H1 (cell line): ENCODE measurements around the gene DDX31. TPM values are rescaled to one million over a fixed set of nuclear protein-coding genes. Genes with fewer than 3 reads are reported as not detected.

Experiments used
- CTCF ChIA-PET: fragments of 300-600 bp; sonication (Branson Sonifier 250); formaldehyde crosslinking; loops from one replicate; lab custom pipeline; 2021; ENCODE audit not compliant: partially characterized antibody; lab: Charles Lee
- POLR2A ChIA-PET: fragments of 300-600 bp; sonication (Branson Sonifier 250); formaldehyde crosslinking; loops from one replicate; lab custom pipeline; 2021; ENCODE audit warnings: inconsistent platforms; ENCODE audit not compliant: partially characterized antibody; lab: Charles Lee
- DNase-seq, 2 experiments: peaks; one replicate each; pipeline versions ENCODE4 v3.0.0 to v3.0.0-alpha.2; 2010 to 2022; ENCODE audit warnings: low spot score in 2 of 2, low read depth in 1 of 2, mixed read lengths in 1 of 2
- FAIRE-seq: peaks from 2 replicates; lab custom pipeline; 2011; peaks lifted over from hg19 to GRCh38; lab: Jason Lieb, UNC
- H2AFZ ChIP-seq: 2 replicates; pipeline ENCODE4 v1.8.1; 2012; ENCODE audit warnings: low read length, inconsistent platforms
- H2AK5ac ChIP-seq: 2 replicates; pipeline ENCODE4 v1.6.1; 2013; ENCODE audit warnings: low read depth, low read length
- H2BK120ac ChIP-seq: replicated peaks from 2 replicates; pipeline ENCODE3; 2013; ENCODE audit warnings: low read depth, low read length, inconsistent platforms
- H2BK12ac ChIP-seq: 2 replicates; pipeline ENCODE4 v1.6.1; 2013; ENCODE audit warnings: low read depth, low read length
- H2BK15ac ChIP-seq: 2 replicates; pipeline ENCODE4 v1.6.1; 2013; ENCODE audit warnings: low read length
- H2BK20ac ChIP-seq: 2 replicates; pipeline ENCODE4 v1.6.1; 2013; ENCODE audit warnings: low read length
- H2BK5ac ChIP-seq: 2 replicates; pipeline ENCODE4 v1.6.1; 2013; ENCODE audit warnings: low read depth, low read length
- H3K14ac ChIP-seq: 2 replicates; pipeline ENCODE4 v1.6.1; 2013; ENCODE audit warnings: inconsistent platforms; ENCODE audit not compliant: insufficient read length
- H3K18ac ChIP-seq: 2 replicates; pipeline ENCODE4 v1.6.1; 2013; ENCODE audit warnings: low read length; ENCODE audit errors: extremely low read depth
- H3K23ac ChIP-seq: 2 replicates; pipeline ENCODE4 v1.6.1; 2013; ENCODE audit warnings: inconsistent platforms; ENCODE audit not compliant: insufficient read length
- H3K23me2 ChIP-seq: 2 replicates; pipeline ENCODE4 v1.6.1; 2013; ENCODE audit warnings: low read depth, low read length
- H3K27ac ChIP-seq: 2 replicates; pipeline ENCODE4 v1.6.1; 2011; ENCODE audit warnings: low read depth, low read length, inconsistent platforms
- H3K27me3 ChIP-seq, 4 experiments: replicated peaks in 1 of 4; 1 replicate in 1 of 4; 2 replicates in 3 of 4; pipeline versions ENCODE4 v1.6.1 to v1.8.1; 2011 to 2013; ENCODE audit warnings: low read length in 3 of 4, mild to moderate bottlenecking in 3 of 4, inconsistent platforms in 2 of 4, mixed read lengths in 2 of 4, moderate library complexity in 1 of 4; ENCODE audit not compliant: control insufficient read depth in 3 of 4, insufficient read depth in 3 of 4; ENCODE audit errors: extremely low read depth in 1 of 4
- H3K36me3 ChIP-seq, 4 experiments: 2 replicates each; pipeline versions ENCODE4 v1.6.1 to v1.8.1; 2011 to 2013; ENCODE audit warnings: mild to moderate bottlenecking in 4 of 4, low read length in 3 of 4, moderate library complexity in 2 of 4, control low read depth in 1 of 4, inconsistent platforms in 1 of 4; ENCODE audit not compliant: insufficient read depth in 4 of 4, control insufficient read depth in 2 of 4
- H3K4ac ChIP-seq: replicated peaks from 2 replicates; pipeline ENCODE3; 2013; ENCODE audit warnings: low read length, low read depth, mixed read lengths, inconsistent platforms; ENCODE audit not compliant: insufficient read length
- H3K4me1 ChIP-seq, 4 experiments: replicated peaks in 1 of 4; 1 replicate in 1 of 4; 2 replicates in 3 of 4; pipeline versions ENCODE4 v1.6.1 to v1.8.1; 2011 to 2013; ENCODE audit warnings: low read length in 3 of 4, inconsistent platforms in 2 of 4, mixed read lengths in 1 of 4; ENCODE audit not compliant: insufficient read depth in 4 of 4, control insufficient read depth in 3 of 4
- H3K4me2 ChIP-seq, 2 experiments: 2 replicates each; pipeline versions ENCODE4 v1.6.1 to v1.8.1; 2011 to 2013; ENCODE audit warnings: low read depth in 2 of 2, low read length in 2 of 2, control low read depth in 1 of 2, inconsistent platforms in 1 of 2, mild to moderate bottlenecking in 1 of 2; ENCODE audit not compliant: insufficient read depth in 1 of 2
- H3K4me3 ChIP-seq, 4 experiments: fragments of 200-600, 300-600 bp in 1 of 4; sonication (generic), shearing (Covaris generic), sonication (Bioruptor Twin) in 1 of 4; 2 replicates each; pipeline versions ENCODE4 v1.5.1 to v1.8.1; 2011 to 2016; ENCODE audit warnings: low read length in 4 of 4, low read depth in 3 of 4, control low read depth in 2 of 4, inconsistent platforms in 2 of 4, mild to moderate bottlenecking in 2 of 4, mixed read lengths in 1 of 4, moderate library complexity in 1 of 4; ENCODE audit not compliant: insufficient read depth in 2 of 4; ENCODE audit errors: extremely low read depth in 1 of 4
- H3K56ac ChIP-seq: replicated peaks from 2 replicates; pipeline ENCODE3; 2013; ENCODE audit warnings: low read depth, mild to moderate bottlenecking, mixed read lengths, low read length, inconsistent platforms; ENCODE audit not compliant: insufficient read length
- H3K79me1 ChIP-seq: 2 replicates; pipeline ENCODE4 v1.6.1; 2013; ENCODE audit warnings: low read depth, low read length, control low read depth
- H3K79me2 ChIP-seq, 2 experiments: 2 replicates each; pipeline versions ENCODE4 v1.6.1 to v1.8.1; 2012 to 2013; ENCODE audit warnings: low read length in 2 of 2, mild to moderate bottlenecking in 2 of 2, inconsistent platforms in 1 of 2; ENCODE audit not compliant: insufficient read depth in 2 of 2, control insufficient read depth in 1 of 2
- H3K9ac ChIP-seq, 4 experiments: replicated peaks in 1 of 4; 1 replicate in 1 of 4; 2 replicates in 3 of 4; pipeline versions ENCODE4 v1.6.1 to v1.8.1; 2011 to 2013; ENCODE audit warnings: low read depth in 3 of 4, low read length in 3 of 4, control low read depth in 2 of 4, mild to moderate bottlenecking in 2 of 4, moderate library complexity in 2 of 4, inconsistent platforms in 1 of 4; ENCODE audit errors: extremely low read depth in 1 of 4
- H3K9me3 ChIP-seq, 2 experiments: 2 replicates each; pipeline versions ENCODE4 v1.6.1 to v1.8.1; 2012 to 2013; ENCODE audit warnings: mild to moderate bottlenecking in 2 of 2, moderate library complexity in 2 of 2, control low read depth in 1 of 2, inconsistent platforms in 1 of 2, low read depth in 1 of 2, low read length in 1 of 2, mixed read lengths in 1 of 2; ENCODE audit not compliant: insufficient read depth in 2 of 2
- H4K20me1 ChIP-seq, 2 experiments: replicated peaks in 1 of 2; 2 replicates each; pipeline versions ENCODE3 to v1.8.1; 2011 to 2013; ENCODE audit warnings: inconsistent platforms in 2 of 2, low read length in 2 of 2, mild to moderate bottlenecking in 1 of 2; ENCODE audit not compliant: insufficient read depth in 2 of 2, control insufficient read depth in 1 of 2
- H4K5ac ChIP-seq: 2 replicates; pipeline ENCODE4 v1.6.1; 2013; ENCODE audit warnings: low read length, low read depth, mixed read lengths, inconsistent platforms; ENCODE audit not compliant: insufficient read length
- H4K8ac ChIP-seq: 2 replicates; pipeline ENCODE4 v1.8.0; 2013; ENCODE audit warnings: mild to moderate bottlenecking, moderate library complexity, low read length, inconsistent platforms; ENCODE audit not compliant: insufficient read depth; ENCODE audit errors: extremely low read depth
- H4K91ac ChIP-seq: replicated peaks from 2 replicates; pipeline ENCODE3; 2013; ENCODE audit warnings: low read length, mixed read lengths, inconsistent platforms; ENCODE audit not compliant: insufficient read length
- BACH1 ChIP-seq: IDR thresholded peaks from 2 replicates; pipeline ENCODE4 v1.6.1; 2012; ENCODE audit warnings: low read length, improper control_type of control experiment
- BCL11A ChIP-seq, 2 experiments: IDR thresholded peaks; one replicate each; pipeline ENCODE4 v1.6.1; 2011; ENCODE audit warnings: low read depth in 2 of 2, low read length in 2 of 2, mild to moderate bottlenecking in 2 of 2
- BRCA1 ChIP-seq: IDR thresholded peaks from 2 replicates; pipeline ENCODE4 v1.6.1; 2012; ENCODE audit warnings: low read depth, low read length, improper control_type of control experiment
- HDAC6 ChIP-seq: IDR thresholded peaks from one replicate; pipeline ENCODE4 v1.7.1; 2012; ENCODE audit warnings: low read depth, mild to moderate bottlenecking, inconsistent platforms, low read length, moderate library complexity
- KDM1A ChIP-seq: fragments of 200-600, 300-600 bp; sonication (generic); IDR thresholded peaks from 2 replicates; pipeline ENCODE4 v1.7.1; 2016; ENCODE audit warnings: mild to moderate bottlenecking, low read length, borderline replicate concordance
- MAFK ChIP-seq: IDR thresholded peaks from 2 replicates; pipeline ENCODE4 v1.6.1; 2012; ENCODE audit warnings: low read depth, mild to moderate bottlenecking, improper control_type of control experiment, low read length
- MAX ChIP-seq: IDR thresholded peaks from 2 replicates; pipeline ENCODE4 v1.6.1; 2012; ENCODE audit warnings: inconsistent platforms
- POLR2AphosphoS5 ChIP-seq: IDR thresholded peaks from 2 replicates; pipeline ENCODE4 v1.6.1; 2011; ENCODE audit warnings: low read depth, low read length
- RNF2 ChIP-seq: fragments of 200-900, 300-1000 bp; sonication (generic); IDR thresholded peaks from 2 replicates; pipeline ENCODE4 v1.7.1; 2016; ENCODE audit warnings: borderline replicate concordance, low read depth, mild to moderate bottlenecking, antibody characterized with exemption, low read length; ENCODE audit not compliant: poor library complexity, severe bottlenecking; ENCODE audit errors: missing control alignments
- SAP30 ChIP-seq: fragments of 300-600 bp; sonication (generic); IDR thresholded peaks from 2 replicates; pipeline ENCODE4 v1.7.1; 2012; ENCODE audit warnings: low read length, moderate library complexity, mild to moderate bottlenecking, inconsistent platforms; ENCODE audit not compliant: insufficient read depth, insufficient replicate concordance
- SIX5 ChIP-seq: IDR thresholded peaks from 2 replicates; pipeline ENCODE4 v1.6.1; 2011; ENCODE audit warnings: mild to moderate bottlenecking, low read depth, low read length
- USF2 ChIP-seq: IDR thresholded peaks from 2 replicates; pipeline ENCODE4 v1.6.1; 2011; ENCODE audit warnings: low read length, improper control_type of control experiment
- WGBS, 2 experiments: shearing (Covaris generic) in 1 of 2; methylation state at CpG; one replicate each; pipeline versions ENCODE4 v1.1.6 to v1.1.7; 2013 to 2015; ENCODE audit warnings: low lambda C conversion rate in 2 of 2, mixed read lengths in 2 of 2, inconsistent platforms in 1 of 2, low coverage in 1 of 2, missing lambda C conversion rate in 1 of 2; ENCODE audit not compliant: insufficient replicate concordance in 2 of 2, insufficient coverage in 1 of 2, insufficient read length in 1 of 2; ENCODE audit errors: extremely low coverage in 1 of 2, missing lambda C conversion rate in 1 of 2; 5-methylcytosine and 5-hydroxymethylcytosine counted together
- polyA plus RNA-seq, 7 experiments: library from polyadenylated mRNA; depleted of rRNA in 3 of 7; stranded (reverse) in 5 of 7; unstranded in 2 of 7; fragments of >200 nt in 5 of 7; fragments of 200-250 nt in 2 of 7; gene quantifications; 1 replicate in 5 of 7; 2 replicates in 1 of 7; 4 replicates in 1 of 7; pipeline versions ENCODE4 v1.2.1 to v1.2.3, GENCODE V29; 2011 to 2013; ENCODE audit warnings: missing spikeins in 2 of 7, mixed read lengths in 2 of 7
- total RNA-seq: library from RNA; stranded (reverse); fragmentation: NEBNext Ultra II Directional; extraction: Animal tissue kit (Norgen Biotek cat#: 25700); gene quantifications from 2 replicates; pipeline ENCODE4 v1.2.1, GENCODE V29; 2021

The DDX31 gene
- total and polyA plus RNA-seq, 2 of the 8 experiments (the other 6 are each of a cell fraction or from before 2014, with no cell fraction given): 9.5 to 23.7 TPM

- Histone ChIP-seq H3K79me1 (no peaks in the 10 kb centered on the region), H3K27ac (no peak overlapping the region), H2BK12ac (no peak overlapping the region), H4K5ac (no peak overlapping the region), H3K23me2 (no peaks in the 10 kb centered on the region; the same call in 1 of the 2 replicates), H3K36me3 (no peaks in the 10 kb centered on the region), H2BK15ac (no peak overlapping the region), H2BK20ac (no peak overlapping the region), H3K4me3 (no peak overlapping the region), H3K23ac (no peak overlapping the region), H4K91ac (no peak overlapping the region), H3K4me1 (peaks cover 0 to 3% (median 0%) of the 10 kb centered on the region in 4 experiments; a peak in 1 of 7 replicates), H2AK5ac (no peak overlapping the region), H3K9me3 (peaks cover 0 to 2% of the 10 kb centered on the region in 2 experiments; a peak in 1 of 4 replicates), H3K18ac (no peak overlapping the region; the same call in 1 of the 2 replicates), H4K20me1 (peaks cover 0 to 2% of the 10 kb centered on the region in 2 experiments), H3K79me2 (no peaks in the 10 kb centered on the region), H3K27me3 (no peaks in the 10 kb centered on the region), H3K4ac (no peak overlapping the region), H2BK120ac (no peak overlapping the region), H3K4me2 (no peak overlapping the region), H3K56ac (no peak overlapping the region), H4K8ac (no peak overlapping the region), H2BK5ac (no peak overlapping the region), H2AFZ (no peak overlapping the region), H3K9ac (no peak overlapping the region), H3K14ac (no peak overlapping the region)
- ChIA-PET POLR2A (interaction anchor here (1.0 kb wide), 1 partner anchor 11 kb away, joined by 3 read pairs; no protein-coding TSS in a partner anchor), CTCF (interaction anchor here (1.2 to 1.3 kb wide), 2 partner anchors 8 to 18 kb away, joined by 4 read pairs; no protein-coding TSS in a partner anchor)
- no peak for DNase-seq
- FAIRE-seq: no peak
- 92% methylated on average over 26 of the region's 26 CpGs; no CpG with 5 or more reads in 1 of the 2 experiments for WGBS, 2 experiments
- TF ChIP-seq SAP30: no peak
- no peak for TF ChIP-seq RNF2
- TF ChIP-seq BCL11A (IDR thresholded peaks at IDR 0.05; ENCODE audit: low read depth in 2 of 2, low read length in 2 of 2): no peak
- TF ChIP-seq HDAC6: no peak
- no peak for TF ChIP-seq BACH1
- no peak for TF ChIP-seq SIX5
- TF ChIP-seq MAFK: no peak
- TF ChIP-seq POLR2AphosphoS5: no peak
- TF ChIP-seq MAX: no peak
- TF ChIP-seq KDM1A: no peak
- no peak for TF ChIP-seq USF2
- no peak for TF ChIP-seq BRCA1
Observed at GRCh38 chr9:132556714-132557113, 113.1 kb downstream of the DDX31 start.
